ENCODE measurements around the gene CPPED1. TPM values are rescaled to one million over a fixed set of nuclear protein-coding genes. Genes with fewer than 3 reads are reported as not detected.

The CPPED1 gene
- total RNA-seq, 1 experiment from 2014 or later = 34.9 TPM

DNA sequence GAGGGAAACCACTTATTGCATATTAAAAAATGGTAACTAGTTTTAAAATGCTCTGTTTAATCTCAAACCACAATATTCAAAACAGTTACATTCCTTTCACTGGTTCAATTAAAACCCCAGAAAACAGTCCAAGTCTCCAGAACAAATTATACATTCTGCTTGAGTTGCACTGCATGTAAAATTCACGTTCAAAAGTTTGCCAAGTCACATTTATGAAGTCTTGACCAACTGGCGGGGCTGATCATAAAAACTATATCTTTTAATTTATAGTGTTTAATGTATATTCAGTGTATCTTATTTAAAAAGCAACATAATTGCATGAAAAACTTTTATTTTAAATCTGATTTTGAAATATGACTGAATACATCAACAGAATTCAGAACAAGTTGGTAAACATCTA, 25.0 kb downstream of the CPPED1 start:
- ChIA-PET CTCF (no interaction called here), POLR2A (no interaction called here)
- no peaks in the 10 kb centered on the region for H3K4me1 Mint-ChIP-seq (ENCODE audit: low read depth, unreplicated experiment)
- Histone ChIP-seq H3K4me1 (no peaks in the 10 kb centered on the region), H3K27me3 (replicated peaks; ENCODE audit: control insufficient read depth, insufficient read depth, low read length) (no peaks in the 10 kb centered on the region), H3K36me3 (ENCODE audit: control insufficient read depth, insufficient read depth, low read length) (no peaks in the 10 kb centered on the region), H3K4me3 (ENCODE audit: low read depth, low read length) (no peak overlapping the region), H3K9me3 (no peaks in the 10 kb centered on the region)
- DNase-seq = no peak
- intact Hi-C loops (cut with micrococcal nuclease; ENCODE audit: unreplicated experiment) = no loop called here
- H3K27ac Mint-ChIP-seq (ENCODE audit: unreplicated experiment) = no peak overlapping the region
- no TSS peak for BruUV-seq (replicated peaks)
- H3K9me3 Mint-ChIP-seq (ENCODE audit: unreplicated experiment) = no peaks in the 10 kb centered on the region
- no peaks in the 10 kb centered on the region for H3K27me3 Mint-ChIP-seq (ENCODE audit: insufficient read depth, unreplicated experiment)
- H3K4me3 Mint-ChIP-seq (ENCODE audit: unreplicated experiment) = no peak overlapping the region
- H3K36me3 Mint-ChIP-seq (ENCODE audit: insufficient read depth, unreplicated experiment) = peaks cover 6% of the 10 kb centered on the region
- TF ChIP-seq, protein P1, sequence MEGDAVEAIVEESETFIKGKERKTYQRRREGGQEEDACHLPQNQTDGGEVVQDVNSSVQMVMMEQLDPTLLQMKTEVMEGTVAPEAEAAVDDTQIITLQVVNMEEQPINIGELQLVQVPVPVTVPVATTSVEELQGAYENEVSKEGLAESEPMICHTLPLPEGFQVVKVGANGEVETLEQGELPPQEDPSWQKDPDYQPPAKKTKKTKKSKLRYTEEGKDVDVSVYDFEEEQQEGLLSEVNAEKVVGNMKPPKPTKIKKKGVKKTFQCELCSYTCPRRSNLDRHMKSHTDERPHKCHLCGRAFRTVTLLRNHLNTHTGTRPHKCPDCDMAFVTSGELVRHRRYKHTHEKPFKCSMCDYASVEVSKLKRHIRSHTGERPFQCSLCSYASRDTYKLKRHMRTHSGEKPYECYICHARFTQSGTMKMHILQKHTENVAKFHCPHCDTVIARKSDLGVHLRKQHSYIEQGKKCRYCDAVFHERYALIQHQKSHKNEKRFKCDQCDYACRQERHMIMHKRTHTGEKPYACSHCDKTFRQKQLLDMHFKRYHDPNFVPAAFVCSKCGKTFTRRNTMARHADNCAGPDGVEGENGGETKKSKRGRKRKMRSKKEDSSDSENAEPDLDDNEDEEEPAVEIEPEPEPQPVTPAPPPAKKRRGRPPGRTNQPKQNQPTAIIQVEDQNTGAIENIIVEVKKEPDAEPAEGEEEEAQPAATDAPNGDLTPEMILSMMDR (IDR thresholded peaks at IDR 0.05; ENCODE audit: insufficient read depth in 1 of 2, low read depth in 1 of 2, low read length in 1 of 2, severe bottlenecking in 1 of 2, unreplicated experiment in 1 of 2) = no peak

DNA sequence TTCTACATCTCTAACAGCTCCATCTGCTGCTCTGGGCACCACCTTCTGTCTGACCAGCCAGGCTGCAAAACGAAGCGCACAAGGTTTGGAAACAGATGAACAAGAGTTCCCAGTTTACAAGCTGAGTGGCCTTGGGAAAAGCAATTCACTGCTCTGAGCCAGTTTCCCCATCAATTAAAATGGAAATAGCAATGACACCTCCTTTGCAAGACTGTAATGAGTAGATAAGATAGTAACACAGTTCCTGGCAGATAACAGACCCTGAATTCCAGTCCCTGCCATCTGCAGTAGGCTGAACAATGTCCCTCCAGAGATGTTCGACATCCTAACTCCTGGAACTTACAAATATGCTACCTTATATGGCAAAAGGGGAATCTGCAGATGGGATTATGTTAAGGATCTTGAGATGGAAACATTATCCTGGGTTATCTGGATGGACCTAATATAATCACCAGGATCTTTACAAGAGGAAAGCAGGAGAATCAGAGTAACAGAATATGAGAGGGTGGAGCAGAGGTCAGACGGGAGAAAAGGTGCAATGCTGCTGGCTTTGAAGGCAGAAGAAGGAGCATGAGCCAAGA, 27.9 kb downstream of the CPPED1 start:
- Histone ChIP-seq H3K4me3 (ENCODE audit: low read depth, low read length) (no peak overlapping the region), H3K36me3 (ENCODE audit: control insufficient read depth, insufficient read depth, low read length) (no peaks in the 10 kb centered on the region), H3K4me1 (no peaks in the 10 kb centered on the region), H3K27me3 (replicated peaks; ENCODE audit: control insufficient read depth, insufficient read depth, low read length) (no peaks in the 10 kb centered on the region), H3K9me3 (no peaks in the 10 kb centered on the region)
- no peaks in the 10 kb centered on the region for H3K4me1 Mint-ChIP-seq (ENCODE audit: low read depth, unreplicated experiment)
- BruUV-seq (replicated peaks) = no TSS peak
- intact Hi-C loops (cut with micrococcal nuclease; ENCODE audit: unreplicated experiment) = no loop called here
- H3K36me3 Mint-ChIP-seq (ENCODE audit: insufficient read depth, unreplicated experiment) = peaks cover 6% of the 10 kb centered on the region
- CTCF ChIA-PET = no interaction called here
- no peak overlapping the region for H3K27ac Mint-ChIP-seq (ENCODE audit: unreplicated experiment)
- H3K9me3 Mint-ChIP-seq (ENCODE audit: unreplicated experiment) = no peaks in the 10 kb centered on the region
- H3K27me3 Mint-ChIP-seq (ENCODE audit: insufficient read depth, unreplicated experiment) = no peaks in the 10 kb centered on the region
- TF ChIP-seq, protein P1 (IDR thresholded peaks at IDR 0.05; ENCODE audit: insufficient read depth in 1 of 2, low read depth in 1 of 2, low read length in 1 of 2, severe bottlenecking in 1 of 2, unreplicated experiment in 1 of 2) = no peak
- POLR2A ChIA-PET = no interaction called here
- no peak for DNase-seq
- H3K4me3 Mint-ChIP-seq (ENCODE audit: unreplicated experiment) = no peak overlapping the region

DNA sequence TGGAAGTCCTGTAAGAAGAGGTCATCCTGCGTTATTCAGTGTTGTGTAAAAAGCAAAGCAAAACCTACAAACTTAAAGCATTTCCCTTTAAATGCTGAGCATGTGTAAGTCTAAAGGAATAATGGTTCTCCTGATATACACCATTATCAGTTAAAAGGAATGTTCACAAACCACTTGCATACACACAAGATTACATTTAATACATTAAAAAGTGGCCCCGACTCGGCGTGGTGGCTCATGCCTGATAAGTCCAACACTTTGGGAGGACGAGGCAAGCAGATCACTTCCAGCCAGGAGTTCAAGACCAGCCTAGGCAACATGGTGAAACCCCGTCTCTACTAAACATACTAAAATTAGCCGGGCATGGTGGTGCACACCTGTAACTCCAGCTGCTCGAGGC, 30.5 kb downstream of the CPPED1 start:
- Mint-ChIP-seq H3K27ac (ENCODE audit: unreplicated experiment) (no peak overlapping the region), H3K27me3 (ENCODE audit: insufficient read depth, unreplicated experiment) (no peaks in the 10 kb centered on the region), H3K4me1 (ENCODE audit: low read depth, unreplicated experiment) (no peaks in the 10 kb centered on the region), H3K9me3 (ENCODE audit: unreplicated experiment) (no peaks in the 10 kb centered on the region), H3K36me3 (ENCODE audit: insufficient read depth, unreplicated experiment) (no peaks in the 10 kb centered on the region), H3K4me3 (ENCODE audit: unreplicated experiment) (no peak overlapping the region)
- ChIA-PET POLR2A (no interaction called here), CTCF (no interaction called here)
- BruUV-seq (replicated peaks) = no TSS peak
- Histone ChIP-seq H3K4me1 (no peaks in the 10 kb centered on the region), H3K36me3 (ENCODE audit: control insufficient read depth, insufficient read depth, low read length) (no peaks in the 10 kb centered on the region; the same call in 1 of the 2 replicates), H3K27me3 (replicated peaks; ENCODE audit: control insufficient read depth, insufficient read depth, low read length) (no peaks in the 10 kb centered on the region), H3K9me3 (no peaks in the 10 kb centered on the region), H3K4me3 (ENCODE audit: low read depth, low read length) (no peak overlapping the region)
- TF ChIP-seq, protein P1 (IDR thresholded peaks at IDR 0.05; ENCODE audit: insufficient read depth in 1 of 2, low read depth in 1 of 2, low read length in 1 of 2, severe bottlenecking in 1 of 2, unreplicated experiment in 1 of 2) = no peak
- intact Hi-C loops (cut with micrococcal nuclease; ENCODE audit: unreplicated experiment) = no loop called here
- DNase-seq = no peak
